ENCODE results near the gene ARHGAP27.

The ARHGAP27 gene

DNA sequence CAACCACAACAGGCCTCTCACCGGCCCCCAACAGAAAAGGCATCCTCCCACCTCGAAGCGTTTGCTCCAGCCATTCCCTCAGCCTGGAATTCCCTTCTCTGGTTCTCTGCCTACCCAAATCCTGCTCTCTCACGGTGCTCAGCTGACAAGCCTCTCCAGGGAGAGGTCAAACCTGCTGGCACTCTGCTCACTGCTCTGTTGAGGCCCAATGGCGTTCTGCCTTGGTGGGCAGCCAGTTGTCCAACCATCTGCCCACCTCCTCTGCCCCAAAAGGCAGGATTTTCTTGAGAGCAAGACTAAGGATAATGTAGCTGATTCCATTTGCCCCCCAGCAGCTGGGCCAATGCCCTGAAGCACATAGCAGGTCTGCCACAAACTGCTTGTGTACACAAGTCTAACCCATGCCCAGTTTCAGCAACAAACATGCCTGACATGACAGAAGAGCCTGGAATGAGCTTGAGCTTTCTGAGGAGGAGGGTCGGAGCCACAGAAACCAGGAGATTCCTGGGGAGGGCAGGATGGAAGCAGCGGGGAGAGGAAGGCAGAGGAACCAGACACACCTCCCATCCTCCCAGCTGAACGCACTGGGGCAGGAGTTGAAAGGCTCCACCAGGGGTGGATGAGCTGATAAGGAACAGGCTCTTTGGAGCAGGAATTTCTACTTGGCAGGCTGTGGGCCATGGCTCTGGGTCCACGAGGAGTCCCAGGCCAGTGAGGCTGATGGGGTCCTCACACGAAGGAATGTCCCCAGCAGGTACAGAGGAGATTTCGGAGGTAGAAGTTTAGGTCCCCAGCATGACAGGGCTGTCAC, 23.9 kb downstream of the ARHGAP27 start:
- no peak for DNase-seq (ENCODE audit: low read depth in 2 of 2)

GRCh38 chr17:45406107-45406506, 26.6 kb downstream of the ARHGAP27 start:
- DNase-seq (ENCODE audit: low read depth in 2 of 2): no peak

DNA sequence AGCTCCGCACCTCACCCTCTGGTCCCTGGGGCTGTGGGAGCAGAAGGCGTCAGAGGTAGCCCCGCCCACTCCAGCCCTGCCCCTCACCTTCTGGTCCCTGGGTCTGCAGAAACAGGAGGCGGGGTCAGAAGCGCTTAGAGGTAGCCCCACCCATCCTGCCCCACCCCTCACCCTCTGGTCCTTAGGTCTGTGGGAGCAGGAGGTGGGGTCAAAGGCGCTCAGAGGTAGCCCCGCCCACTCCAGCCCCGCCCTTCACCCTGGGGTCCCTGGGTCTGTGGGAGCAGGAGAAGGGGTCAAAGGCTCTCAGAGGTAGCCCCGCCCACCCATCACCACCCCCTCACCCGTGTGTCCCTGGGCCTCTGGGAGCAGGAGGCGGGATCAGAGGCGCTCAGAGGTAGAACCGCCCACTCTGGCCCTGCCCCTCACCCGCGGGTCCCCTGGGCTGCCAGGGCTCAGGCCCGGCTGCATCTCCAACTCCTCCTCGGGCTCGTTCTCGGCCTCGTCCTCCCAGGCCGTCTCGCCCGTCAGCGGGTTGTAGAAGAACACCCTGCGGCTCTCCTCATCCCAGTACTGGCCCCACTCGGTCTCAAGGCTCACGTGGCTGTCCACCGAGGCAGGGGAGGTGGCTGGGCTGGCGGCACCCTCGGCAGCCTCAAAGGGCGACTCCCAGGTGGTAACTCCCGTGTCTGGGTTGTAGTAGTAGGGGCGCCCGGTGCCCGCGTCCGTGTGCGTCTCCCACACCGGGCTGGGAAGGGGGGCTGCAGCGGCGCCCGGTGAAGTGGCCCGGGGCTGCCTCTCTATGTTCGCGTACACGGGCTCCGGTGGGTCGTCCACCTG, 27.2 kb downstream of the ARHGAP27 start:
- no peak for DNase-seq (ENCODE audit: low read depth in 2 of 2)

GRCh38 chr17:45404870-45405249, 27.8 kb downstream of the ARHGAP27 start:
- no peak for DNase-seq (ENCODE audit: low read depth in 2 of 2)

- DNase-seq (ENCODE audit: low read depth in 2 of 2): no peak
Measured at GRCh38 chr17:45403906-45404490, 28.7 kb downstream of the ARHGAP27 start.

DNA sequence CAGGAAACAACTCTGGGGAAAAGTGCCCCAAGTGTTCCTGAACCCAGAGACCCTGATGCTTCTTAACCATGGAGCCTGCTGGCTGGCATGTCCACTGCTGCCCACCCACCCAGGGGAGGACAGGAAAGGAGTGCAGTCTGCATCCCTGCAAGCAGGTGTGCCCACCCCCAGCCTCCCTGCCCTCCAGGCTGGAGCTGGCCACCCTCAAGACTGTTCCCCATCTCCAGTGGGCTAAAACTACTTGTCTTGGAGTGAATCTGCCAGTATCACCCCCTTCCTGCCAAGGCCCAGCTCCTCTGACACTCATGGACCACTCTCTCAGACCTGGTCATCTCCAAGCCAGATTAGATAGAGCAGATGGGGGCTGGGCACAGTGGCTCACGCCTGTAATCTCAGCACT, 29.8 kb downstream of the ARHGAP27 start:
- DNase-seq (ENCODE audit: low read depth in 2 of 2): no peak

DNA sequence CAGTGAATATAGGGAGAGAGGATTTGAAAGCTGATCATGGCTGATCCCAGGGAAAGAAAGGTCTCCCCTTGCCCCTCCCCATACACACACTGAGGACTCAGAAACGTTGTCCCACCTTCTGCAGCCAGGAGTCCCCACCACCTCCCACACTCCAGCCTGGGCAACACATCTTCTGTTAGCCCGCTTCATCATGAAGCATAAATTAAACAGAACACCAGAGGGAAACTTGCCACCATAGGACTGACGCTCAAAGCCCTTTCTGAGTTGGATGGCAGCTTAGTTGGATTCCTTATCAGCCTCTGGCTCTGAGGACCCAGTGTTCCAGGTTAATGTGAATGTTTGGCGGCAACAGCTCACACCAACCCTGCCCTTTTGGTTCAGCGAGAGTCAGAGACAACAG, 33.9 kb downstream of the ARHGAP27 start:
- no peak for DNase-seq (ENCODE audit: low read depth in 2 of 2)

- no peak for DNase-seq (ENCODE audit: low read depth in 2 of 2)
Measured at GRCh38 chr17:45397796-45398195, 34.9 kb downstream of the ARHGAP27 start.

DNA sequence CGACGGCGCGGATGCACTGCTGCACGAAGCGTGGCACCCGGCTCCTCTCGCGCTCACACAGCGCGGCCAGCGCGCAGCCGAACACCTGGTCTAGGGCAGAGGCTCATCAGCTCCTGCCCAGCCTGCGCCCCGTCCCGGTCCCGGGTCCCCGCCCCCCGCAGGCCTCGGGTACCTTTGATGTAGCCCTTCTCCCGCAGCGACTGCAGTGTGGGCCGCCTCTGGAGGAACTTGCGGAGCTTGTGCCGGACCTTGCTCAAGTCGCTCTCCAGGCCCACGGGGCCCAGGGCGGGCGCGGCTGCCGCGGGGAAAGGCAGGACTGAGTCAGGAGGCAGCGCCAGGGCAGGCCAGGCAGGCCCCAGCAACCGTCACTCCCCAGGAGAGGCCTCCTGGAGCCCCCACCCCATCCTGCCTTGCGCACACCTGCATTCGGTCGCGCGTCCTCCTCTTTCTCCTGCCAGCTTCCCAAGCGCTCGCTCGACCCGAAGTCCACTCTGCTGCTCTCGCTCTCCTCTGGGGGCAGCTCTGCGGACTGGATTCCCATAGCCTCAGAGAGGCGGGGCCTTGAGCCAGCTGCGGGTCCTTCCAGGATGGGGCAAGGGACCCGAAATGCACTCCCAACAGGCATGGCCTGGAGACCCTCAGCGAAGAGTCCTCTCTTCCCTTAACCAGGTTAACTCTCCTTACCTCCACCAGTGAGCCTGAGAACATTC, 36.0 kb downstream of the ARHGAP27 start:
- DNase-seq (ENCODE audit: low read depth in 2 of 2): no peak

GRCh38 chr17:45395569-45396415, 36.9 kb downstream of the ARHGAP27 start:
- DNase-seq (ENCODE audit: low read depth in 2 of 2): no peak

DNA sequence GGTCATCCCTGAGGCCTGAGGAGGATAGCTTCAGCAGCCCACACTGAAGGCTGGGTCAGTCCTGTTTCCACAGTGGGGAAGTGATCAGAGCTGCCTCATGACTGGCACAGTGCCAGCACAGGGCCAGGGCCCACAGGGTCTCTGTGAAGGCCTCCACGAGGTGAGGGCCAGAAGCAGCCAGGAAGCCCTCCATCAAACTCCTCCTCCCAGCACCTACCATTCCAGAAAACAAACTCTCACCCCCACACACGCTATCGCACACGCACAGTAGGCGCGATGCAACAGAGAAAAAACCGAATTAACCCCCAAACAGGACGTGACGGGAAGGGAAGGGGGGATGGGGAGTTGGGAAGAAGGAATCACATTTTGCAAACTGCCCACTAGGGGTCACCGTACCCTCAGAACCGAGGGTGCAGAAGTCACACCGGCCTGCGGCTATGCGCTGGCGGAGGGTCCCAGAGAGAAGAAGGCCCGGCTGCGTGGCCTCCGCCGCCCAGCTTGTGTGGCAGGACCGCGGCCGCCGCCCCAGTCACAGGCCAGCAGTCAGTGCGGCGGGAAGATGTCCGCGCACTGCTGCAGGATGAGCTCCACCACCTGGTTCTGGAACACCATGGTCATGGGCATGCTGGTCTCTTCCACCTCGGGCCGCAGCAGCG, 37.6 kb downstream of the ARHGAP27 start:
- peak; percentile 78 to 79 for DNase-seq (ENCODE audit: low read depth in 2 of 2)

GRCh38 chr17:45394564-45394912, 38.1 kb downstream of the ARHGAP27 start:
- no peak for DNase-seq (ENCODE audit: low read depth in 2 of 2)

GRCh38 chr17:45394091-45394490, 38.6 kb downstream of the ARHGAP27 start:
- no peak for DNase-seq (ENCODE audit: low read depth in 2 of 2)

GRCh38 chr17:45393411-45393810, 39.3 kb downstream of the ARHGAP27 start:
- DNase-seq (ENCODE audit: low read depth in 2 of 2): no peak

- DNase-seq (ENCODE audit: low read depth in 2 of 2): no peak
Measured at GRCh38 chr17:45391918-45392317, 40.8 kb downstream of the ARHGAP27 start.

DNA sequence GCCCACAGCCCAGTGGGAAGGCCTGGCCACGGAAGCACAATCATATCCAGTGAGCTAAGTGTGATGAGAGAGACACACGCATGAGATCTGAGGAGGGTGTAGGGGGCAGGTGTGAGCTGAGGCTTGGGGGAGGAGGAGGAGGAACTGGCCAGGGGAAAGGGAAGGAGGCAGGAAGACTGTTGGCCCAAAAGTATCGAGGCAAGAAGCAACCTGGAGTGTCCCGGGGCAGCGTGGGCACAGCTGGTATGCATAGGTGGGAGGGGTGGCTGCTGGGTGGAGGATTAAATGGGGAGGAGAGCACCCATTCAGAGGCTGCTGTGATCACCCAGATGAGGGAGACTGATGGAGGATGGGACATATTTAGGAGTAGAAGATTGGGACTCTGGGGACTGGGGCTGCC, 41.4 kb downstream of the ARHGAP27 start:
- no peak for DNase-seq (ENCODE audit: low read depth in 2 of 2)

DNA sequence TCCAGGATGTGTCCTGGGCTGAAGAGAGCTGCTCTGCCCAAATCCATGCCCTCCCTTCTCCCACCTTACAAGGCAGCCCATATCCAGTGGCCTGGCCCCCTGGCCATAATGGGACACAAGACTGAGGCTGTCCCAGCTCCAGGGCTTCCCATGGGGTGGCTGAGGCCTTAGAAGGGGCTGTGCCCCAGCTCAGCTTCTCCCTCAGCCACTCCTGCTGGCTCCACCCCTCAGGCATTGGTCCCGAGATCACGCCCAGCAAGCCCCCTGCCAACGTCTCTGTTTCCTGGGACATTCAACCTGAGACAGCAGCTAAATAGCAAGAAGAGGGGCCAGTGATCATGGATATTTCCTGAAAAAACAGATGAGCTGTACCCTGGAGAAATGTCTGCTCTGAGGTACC, 43.3 kb downstream of the ARHGAP27 start:
- DNase-seq (ENCODE audit: low read depth in 2 of 2): no peak

DNA sequence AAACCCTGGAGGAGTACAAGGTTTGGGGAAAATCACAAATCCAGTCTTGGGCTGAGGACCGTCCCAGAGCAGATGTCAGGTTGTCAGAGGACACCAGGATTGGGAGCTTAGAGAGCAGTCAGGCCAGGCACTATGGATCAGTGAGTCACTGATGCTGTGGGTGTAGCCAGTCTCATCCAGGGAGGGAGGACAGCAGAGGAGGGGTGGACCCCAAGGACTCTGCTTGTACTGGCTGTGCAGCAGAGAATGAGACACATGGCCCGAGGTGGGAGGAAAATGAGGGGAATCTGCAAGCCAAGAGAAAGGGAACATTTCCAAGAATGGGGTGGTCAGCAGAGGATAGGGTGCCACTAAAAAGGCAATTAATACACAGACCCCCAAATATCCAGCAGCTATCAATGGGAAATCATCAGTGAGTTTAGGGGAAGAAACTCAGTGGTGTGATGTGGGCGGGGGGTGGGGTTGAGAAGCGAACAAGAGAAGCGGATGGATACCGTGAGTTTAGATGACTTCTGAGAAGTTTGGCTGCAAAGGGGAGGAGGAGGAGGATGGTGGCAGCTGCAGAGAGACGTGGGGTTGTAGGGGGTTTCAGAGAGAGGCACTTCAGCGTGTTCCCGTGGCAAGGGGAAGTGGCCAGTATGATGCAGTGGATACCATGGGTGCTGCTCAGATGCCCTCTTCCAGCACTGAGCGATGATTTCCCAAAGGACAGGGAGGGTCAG, 43.9 kb downstream of the ARHGAP27 start:
- no peak for DNase-seq (ENCODE audit: low read depth in 2 of 2)

DNA sequence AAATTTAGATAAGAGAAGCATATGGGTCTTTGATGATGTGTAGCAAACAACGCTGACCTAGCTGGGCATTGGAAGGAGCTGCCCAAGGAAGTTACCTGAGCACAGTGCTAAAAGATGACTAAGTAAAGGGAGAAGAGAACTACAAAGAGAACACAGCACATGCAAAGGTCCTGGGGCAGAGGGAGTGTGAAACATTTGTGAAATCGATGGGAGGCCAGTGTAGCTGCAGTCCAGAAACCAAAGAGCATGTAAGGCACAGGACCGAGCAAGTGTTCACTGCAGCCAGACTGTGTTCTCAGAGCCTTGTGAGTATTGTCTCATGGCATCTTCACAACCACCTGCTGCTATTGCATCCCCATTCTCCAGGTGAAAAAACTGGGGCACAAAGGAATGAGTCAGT, 44.9 kb downstream of the ARHGAP27 start:
- DNase-seq (ENCODE audit: low read depth in 2 of 2): no peak

DNA sequence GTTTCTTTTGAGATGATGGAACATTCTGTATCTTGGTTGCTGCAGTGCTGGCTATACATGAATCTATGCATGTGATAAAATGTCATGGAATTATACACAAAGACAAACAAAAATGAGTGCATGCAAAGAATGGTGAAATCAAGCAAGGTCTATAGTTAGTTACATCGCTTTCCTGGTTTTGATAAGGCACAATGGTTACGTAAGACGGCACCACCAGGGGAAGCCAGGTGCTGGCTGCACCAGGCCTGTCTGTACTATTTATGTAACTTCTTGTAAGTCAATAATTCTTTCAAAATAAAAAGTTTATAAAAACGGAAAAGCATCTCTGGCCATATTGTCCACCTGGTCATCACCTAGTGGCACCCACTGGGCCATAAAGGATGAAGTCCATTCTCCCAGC, 46.5 kb downstream of the ARHGAP27 start:
- no peak for DNase-seq (ENCODE audit: low read depth in 2 of 2)
